SU-DHL-6 (cell line): ENCODE measurements around the gene PECR.
A peak's percentile ranks its signal among the peaks of the same experiment; 100 is the strongest.

Source experiments
- H2AFZ ChIP-seq: fragments of 200-600 bp; sonication (generic); 2 replicates; pipeline ENCODE4 v1.6.1; 2014; ENCODE audit warnings: low read depth, mild to moderate bottlenecking, moderate library complexity, mixed read lengths, antibody characterized with exemption, low read length; ENCODE audit not compliant: severe bottlenecking
- H3F3A ChIP-seq: fragments of 200-600 bp; shearing (Covaris generic); 2 replicates; pipeline ENCODE4 v1.6.0; 2016; ENCODE audit warnings: antibody characterized with exemption, mild to moderate bottlenecking; ENCODE audit not compliant: insufficient read depth
- H3K27ac ChIP-seq: fragments of 200-600 bp; sonication (generic); 2 replicates; pipeline ENCODE4 v1.5.1; 2016; ENCODE audit warnings: low read depth, mild to moderate bottlenecking, low read length, moderate library complexity, mixed read lengths
- H3K27me3 ChIP-seq: fragments of 200-600 bp; sonication (generic), shearing (Covaris generic); 2 replicates; pipeline ENCODE4 v1.6.0; 2014; ENCODE audit warnings: mild to moderate bottlenecking, low read length
- H3K36me3 ChIP-seq: fragments of 200-600 bp; sonication (generic); 2 replicates; pipeline ENCODE4 v1.6.1; 2014; ENCODE audit warnings: mild to moderate bottlenecking, low read length, mixed read lengths
- H3K4me2 ChIP-seq: fragments of 300-600, 200-600 bp; shearing (Covaris generic), sonication (generic); 2 replicates; pipeline ENCODE4 v1.6.0; 2014; ENCODE audit warnings: low read length, low read depth, mild to moderate bottlenecking; ENCODE audit not compliant: poor library complexity, severe bottlenecking
- H3K4me3 ChIP-seq: fragments of 200-600 bp; sonication (generic); 2 replicates; pipeline ENCODE4 v1.5.1; 2014; ENCODE audit warnings: antibody characterized with exemption, low read length, mild to moderate bottlenecking, mixed read lengths; ENCODE audit not compliant: insufficient read depth, poor library complexity, severe bottlenecking
- H3K79me2 ChIP-seq: fragments of 200-600 bp; sonication (generic); 2 replicates; pipeline ENCODE4 v1.6.1; 2014; ENCODE audit warnings: mild to moderate bottlenecking, low read length, moderate library complexity; ENCODE audit not compliant: insufficient read depth
- H3K9ac ChIP-seq: fragments of 200-600 bp; sonication (generic); 2 replicates; pipeline ENCODE4 v1.7.0; 2014; ENCODE audit warnings: mild to moderate bottlenecking, low read length
- H3K9me2 ChIP-seq: fragments of 200-600 bp; sonication (generic); replicated peaks from 2 replicates; pipeline ENCODE4 v1.6.1; 2014; ENCODE audit warnings: low read length; ENCODE audit not compliant: insufficient read depth
- H3K9me3 ChIP-seq: fragments of 200-600 bp; sonication (generic); 2 replicates; pipeline ENCODE4 v1.6.1; 2014; ENCODE audit warnings: low read length, mixed read lengths; ENCODE audit not compliant: insufficient read depth
- H4K20me1 ChIP-seq: fragments of 200-600 bp; sonication (generic); 2 replicates; pipeline ENCODE4 v1.6.1; 2014; ENCODE audit warnings: low read depth, mild to moderate bottlenecking, antibody characterized with exemption, low read length, moderate library complexity, mixed read lengths
- CTCF ChIP-seq: fragments of 200-600 bp; sonication (generic); IDR thresholded peaks from one replicate; pipeline ENCODE4 v1.5.1; 2017; ENCODE audit warnings: antibody characterized with exemption, mild to moderate bottlenecking, low read length, moderate library complexity; ENCODE audit not compliant: insufficient read depth, poor library complexity, severe bottlenecking
- EZH2phosphoT487 ChIP-seq: fragments of 200-600 bp; sonication (generic), shearing (Covaris generic); conservative IDR thresholded peaks from 2 replicates; pipeline ENCODE4 v1.6.1; 2018; ENCODE audit warnings: mild to moderate bottlenecking, antibody characterized with exemption, low read length, moderate library complexity, mixed read lengths

The PECR gene

GRCh38 chr2:216034065-216034464 is 47.5 kb downstream of the PECR start:
- H3K36me3 ChIP-seq, result no peaks in the 10 kb centered on the region
- H3K9ac ChIP-seq, result no peak overlapping the region
- H3K79me2 ChIP-seq, result no peaks in the 10 kb centered on the region
- TF ChIP-seq EZH2phosphoT487 (no peak), CTCF (peak; percentile 80)
- no peak overlapping the region for H3K4me2 ChIP-seq
- no peaks in the 10 kb centered on the region for H3K9me2 ChIP-seq
- H3K27me3 ChIP-seq, result no peaks in the 10 kb centered on the region
- H3K4me3 ChIP-seq, result no peak overlapping the region
- H3K9me3 ChIP-seq, result no peaks in the 10 kb centered on the region
- no peaks in the 10 kb centered on the region for H3F3A ChIP-seq
- no peaks in the 10 kb centered on the region for H4K20me1 ChIP-seq
- no peak overlapping the region for H3K27ac ChIP-seq
- H2AFZ ChIP-seq, result no peak overlapping the region

GRCh38 chr2:216033403-216033802 is 48.2 kb downstream of the PECR start:
- H3K79me2 ChIP-seq, result no peaks in the 10 kb centered on the region
- no peak overlapping the region for H3K27ac ChIP-seq
- TF ChIP-seq EZH2phosphoT487 (no peak), CTCF (no peak)
- H2AFZ ChIP-seq, result no peak overlapping the region
- H3K4me2 ChIP-seq, result no peak overlapping the region
- H3K27me3 ChIP-seq, result no peaks in the 10 kb centered on the region
- H3K36me3 ChIP-seq, result no peaks in the 10 kb centered on the region
- no peaks in the 10 kb centered on the region for H3F3A ChIP-seq
- H4K20me1 ChIP-seq, result no peaks in the 10 kb centered on the region
- no peaks in the 10 kb centered on the region for H3K9me3 ChIP-seq
- no peak overlapping the region for H3K9ac ChIP-seq
- H3K9me2 ChIP-seq, result no peaks in the 10 kb centered on the region
- no peak overlapping the region for H3K4me3 ChIP-seq

GRCh38 chr2:216031960-216032689 is 49.5 kb downstream of the PECR start:
- no peaks in the 10 kb centered on the region for H3K36me3 ChIP-seq
- H3K27ac ChIP-seq, result no peak overlapping the region
- no peaks in the 10 kb centered on the region for H3K79me2 ChIP-seq
- H2AFZ ChIP-seq, result no peak overlapping the region
- H3K9me2 ChIP-seq, result no peaks in the 10 kb centered on the region
- H3K4me3 ChIP-seq, result no peak overlapping the region
- H3F3A ChIP-seq, result no peaks in the 10 kb centered on the region
- TF ChIP-seq EZH2phosphoT487 (no peak), CTCF (no peak)
- H3K27me3 ChIP-seq, result no peaks in the 10 kb centered on the region
- no peaks in the 10 kb centered on the region for H4K20me1 ChIP-seq
- H3K9ac ChIP-seq, result no peak overlapping the region
- H3K9me3 ChIP-seq, result no peaks in the 10 kb centered on the region
- no peak overlapping the region for H3K4me2 ChIP-seq
